Endothelial cell of umbilical vein (primary cell): Measurements from ENCODE around the gene FOXP1. TPM values are rescaled to one million over a fixed set of nuclear protein-coding genes. Genes with fewer than 3 reads are reported as not detected.
A peak's percentile ranks its signal among the peaks of the same experiment; 100 is the strongest.

Experiments
- BruUV-seq: library from RNA; stranded (reverse); fragments of 400-500 nt; replicated peaks from 2 replicates; lab custom pipeline; 2021; lab: Mats Ljungman, UMichigan
- CTCF ChIA-PET: fragments of 300-600, 350-600 bp; sonication (Branson Sonifier 250); formaldehyde crosslinking; loops from one replicate; lab custom pipeline; 2021; ENCODE audit warnings: antibody characterized with exemption, inconsistent platforms; lab: Charles Lee
- POLR2A ChIA-PET: fragments of 300-600, 350-600 bp; sonication (Branson Sonifier 250); formaldehyde crosslinking; loops from one replicate; lab custom pipeline; 2021; ENCODE audit warnings: antibody characterized with exemption, inconsistent platforms; lab: Charles Lee
- DNase-seq: peaks from one replicate; pipeline ENCODE4 v3.0.0-alpha.2; 2011; ENCODE audit warnings: low read depth, low spot score
- FAIRE-seq: peaks from 2 replicates; lab custom pipeline; 2011; peaks lifted over from hg19 to GRCh38; lab: Jason Lieb, UNC
- H2AFZ ChIP-seq: 2 replicates; pipeline ENCODE4 v1.6.0; 2012; ENCODE audit warnings: low read depth, low read length, control low read depth, inconsistent platforms
- H3K27ac ChIP-seq: 2 replicates; pipeline ENCODE4 v1.5.1; 2011; ENCODE audit warnings: low read depth, mild to moderate bottlenecking, control low read depth, low read length, moderate library complexity; ENCODE audit not compliant: insufficient read depth
- H3K27me3 ChIP-seq, 2 experiments: 2 replicates each; pipeline versions ENCODE4 v1.6.0 to v1.6.1; 2011; ENCODE audit warnings: low read length in 2 of 2, mixed read lengths in 1 of 2; ENCODE audit not compliant: control insufficient read depth in 2 of 2, insufficient read depth in 2 of 2
- H3K36me3 ChIP-seq, 2 experiments: 2 replicates in 1 of 2; 3 replicates in 1 of 2; pipeline ENCODE4 v1.5.1; 2011; ENCODE audit warnings: low read length in 2 of 2, mild to moderate bottlenecking in 1 of 2, moderate library complexity in 1 of 2; ENCODE audit not compliant: control insufficient read depth in 2 of 2, insufficient read depth in 2 of 2; ENCODE audit errors: extremely low read depth in 1 of 2
- H3K4me1 ChIP-seq: 3 replicates; pipeline ENCODE4 v1.5.1; 2011; ENCODE audit warnings: mild to moderate bottlenecking, low read length; ENCODE audit not compliant: control insufficient read depth, insufficient read depth; ENCODE audit errors: extremely low read depth
- H3K4me2 ChIP-seq: 2 replicates; pipeline ENCODE4 v1.6.1; 2011; ENCODE audit warnings: low read length, control low read depth, mixed read lengths; ENCODE audit not compliant: insufficient read depth
- H3K4me3 ChIP-seq, 3 experiments: fragments of 200-600 bp in 1 of 3; sonication (generic), shearing (Covaris generic) in 1 of 3; replicated peaks in 1 of 3; 2 replicates each; pipeline ENCODE4 v1.5.1; 2011 to 2016; ENCODE audit warnings: control low read depth in 3 of 3, low read length in 3 of 3, mild to moderate bottlenecking in 2 of 3, inconsistent platforms in 1 of 3, low read depth in 1 of 3, moderate library complexity in 1 of 3; ENCODE audit not compliant: insufficient read depth in 1 of 3
- H3K79me2 ChIP-seq: 2 replicates; pipeline ENCODE4 v1.6.0; 2012; ENCODE audit warnings: low read length, inconsistent platforms; ENCODE audit not compliant: control insufficient read depth, insufficient read depth
- H3K9ac ChIP-seq: replicated peaks from 2 replicates; pipeline ENCODE3; 2011; ENCODE audit warnings: low read length, control low read depth; ENCODE audit not compliant: insufficient read depth; ENCODE audit errors: extremely low read depth
- H3K9me1 ChIP-seq: replicated peaks from 3 replicates; pipeline ENCODE4 v1.6.0; 2011; ENCODE audit warnings: mild to moderate bottlenecking, low read length; ENCODE audit not compliant: control insufficient read depth, insufficient read depth; ENCODE audit errors: extremely low read depth
- H3K9me3 ChIP-seq: replicated peaks from 2 replicates; pipeline ENCODE4 v1.5.1; 2012; ENCODE audit warnings: low read length, inconsistent platforms; ENCODE audit not compliant: control insufficient read depth, insufficient read depth
- H4K20me1 ChIP-seq: replicated peaks from 2 replicates; pipeline ENCODE3; 2011; ENCODE audit warnings: mild to moderate bottlenecking, low read length; ENCODE audit not compliant: control insufficient read depth, insufficient read depth; ENCODE audit errors: extremely low read depth
- EZH2 ChIP-seq: IDR thresholded peaks from 2 replicates; pipeline ENCODE4 v1.6.1; 2012; ENCODE audit warnings: borderline replicate concordance, low read depth, mild to moderate bottlenecking, moderate library complexity, low read length, inconsistent platforms; ENCODE audit not compliant: severe bottlenecking
- FOS ChIP-seq: IDR thresholded peaks from 2 replicates; pipeline ENCODE4 v1.6.1; 2011; ENCODE audit warnings: mild to moderate bottlenecking, low read length, moderate library complexity, borderline replicate concordance; ENCODE audit not compliant: insufficient read depth
- GATA2 ChIP-seq: IDR thresholded peaks from 2 replicates; pipeline ENCODE4 v1.7.0; 2011; ENCODE audit warnings: low read depth, mild to moderate bottlenecking, moderate library complexity, mixed read lengths, low read length; ENCODE audit not compliant: insufficient read length, insufficient read depth
- JUN ChIP-seq: IDR thresholded peaks from 2 replicates; pipeline ENCODE4 v1.6.1; 2011; ENCODE audit warnings: borderline replicate concordance, low read depth; ENCODE audit not compliant: insufficient read length, insufficient read depth
- MYC ChIP-seq: IDR thresholded peaks from one replicate; pipeline ENCODE4 v1.6.1; 2011; ENCODE audit warnings: mild to moderate bottlenecking, low read depth, low read length
- POLR2A ChIP-seq: IDR thresholded peaks from 2 replicates; pipeline ENCODE4 v1.6.1; 2012; ENCODE audit warnings: low read depth, mild to moderate bottlenecking, control low read depth, low read length
- POLR2AphosphoS5 ChIP-seq: IDR thresholded peaks from 2 replicates; pipeline ENCODE4 v1.6.1; 2012; ENCODE audit warnings: low read depth, mild to moderate bottlenecking, control low read depth, low read length, moderate library complexity; ENCODE audit not compliant: insufficient read depth
- dilution Hi-C: fragments of 300-500 bp; cut with MboI; formaldehyde crosslinking; loops from one replicate; pipeline ENCODE4 v1.15.0; 2019; ENCODE audit warnings: low sequenced_read_pairs; ENCODE audit not compliant: extremely low pct_ligation_motif_present
- intact Hi-C: fragments of 100-400 bp; cut with micrococcal nuclease; formaldehyde crosslinking; loops from one replicate; pipeline ENCODE4 v1.10.0; 2022
- polyA plus RNA-seq, 4 experiments: library from polyadenylated mRNA; depleted of rRNA in 3 of 4; stranded (reverse) in 3 of 4; unstranded in 1 of 4; fragments of >200 nt; gene quantifications; 2 replicates each; pipeline versions ENCODE4 v1.2.1 to v1.2.3, GENCODE V29; 2011 to 2012; ENCODE audit warnings: missing spikeins in 1 of 4
- total RNA-seq: library from RNA; stranded (reverse); gene quantifications from 2 replicates; pipeline ENCODE4 v1.2.3, GENCODE V29; 2021
- TF ChIP-seq, protein P1 (sequence below): IDR thresholded peaks from 2 replicates; pipeline ENCODE4 v1.6.1; 2011; ENCODE audit not compliant: insufficient read depth, insufficient read length
- TF ChIP-seq, protein P2 (sequence below), 2 donors: IDR thresholded peaks; 1 replicate in 1 of 2; 2 replicates in 1 of 2; pipeline ENCODE4 v1.5.1; 2011; ENCODE audit warnings: low read length in 2 of 2, mild to moderate bottlenecking in 2 of 2, moderate library complexity in 2 of 2, control low read depth in 1 of 2, inconsistent platforms in 1 of 2, low read depth in 1 of 2; ENCODE audit not compliant: insufficient read depth in 1 of 2; ENCODE audit errors: extremely low read depth in 1 of 2

The FOXP1 gene
- total and polyA plus RNA-seq, 2 donors (not counting 3 experiments of a cell fraction or from before 2014, with no cell fraction given) = 41.0 to 107 TPM

DNA sequence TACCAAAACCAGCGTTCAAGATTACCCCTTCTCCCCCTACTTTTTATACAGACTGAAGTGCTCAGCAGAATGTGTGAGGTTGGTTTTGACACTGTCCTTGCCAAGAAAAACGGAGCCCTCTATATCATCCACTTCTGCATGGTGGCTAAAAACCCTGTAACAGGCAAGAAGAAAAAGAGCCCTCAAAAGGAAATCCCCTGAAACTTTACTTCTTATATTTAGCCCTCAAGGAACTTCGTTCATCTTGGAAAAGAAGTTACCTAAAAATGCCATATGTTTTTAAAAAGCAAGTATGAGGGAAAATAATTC is 473.6 kb downstream of the FOXP1 start:
- H4K20me1 ChIP-seq = no peaks in the 10 kb centered on the region
- TSS peak; percentile 89 for BruUV-seq
- no peak for DNase-seq
- H3K4me3 ChIP-seq = no peak overlapping the region
- no peaks in the 10 kb centered on the region for H3K9me3 ChIP-seq
- ChIA-PET CTCF (interaction anchor here (1.0 to 1.6 kb wide), 3 partner anchors 19 to 559 kb away, joined by 4 to 7 read pairs (median 4); no protein-coding TSS in a partner anchor), POLR2A (interaction anchor here (1.0 to 1.2 kb wide), 2 partner anchors 8 to 19 kb away, joined by 3 read pairs; no protein-coding TSS in a partner anchor)
- no peak overlapping the region for H2AFZ ChIP-seq
- H3K27ac ChIP-seq = peak overlapping the region; percentile 97
- peak overlapping the region; percentile 94 for H3K9ac ChIP-seq
- TF ChIP-seq POLR2AphosphoS5 = no peak
- no peak for TF ChIP-seq JUN
- no peak for TF ChIP-seq FOS
- TF ChIP-seq GATA2 = no peak
- TF ChIP-seq, protein P1, sequence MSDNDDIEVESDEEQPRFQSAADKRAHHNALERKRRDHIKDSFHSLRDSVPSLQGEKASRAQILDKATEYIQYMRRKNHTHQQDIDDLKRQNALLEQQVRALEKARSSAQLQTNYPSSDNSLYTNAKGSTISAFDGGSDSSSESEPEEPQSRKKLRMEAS = no peak
- no peak for TF ChIP-seq EZH2
- TF ChIP-seq, protein P2, sequence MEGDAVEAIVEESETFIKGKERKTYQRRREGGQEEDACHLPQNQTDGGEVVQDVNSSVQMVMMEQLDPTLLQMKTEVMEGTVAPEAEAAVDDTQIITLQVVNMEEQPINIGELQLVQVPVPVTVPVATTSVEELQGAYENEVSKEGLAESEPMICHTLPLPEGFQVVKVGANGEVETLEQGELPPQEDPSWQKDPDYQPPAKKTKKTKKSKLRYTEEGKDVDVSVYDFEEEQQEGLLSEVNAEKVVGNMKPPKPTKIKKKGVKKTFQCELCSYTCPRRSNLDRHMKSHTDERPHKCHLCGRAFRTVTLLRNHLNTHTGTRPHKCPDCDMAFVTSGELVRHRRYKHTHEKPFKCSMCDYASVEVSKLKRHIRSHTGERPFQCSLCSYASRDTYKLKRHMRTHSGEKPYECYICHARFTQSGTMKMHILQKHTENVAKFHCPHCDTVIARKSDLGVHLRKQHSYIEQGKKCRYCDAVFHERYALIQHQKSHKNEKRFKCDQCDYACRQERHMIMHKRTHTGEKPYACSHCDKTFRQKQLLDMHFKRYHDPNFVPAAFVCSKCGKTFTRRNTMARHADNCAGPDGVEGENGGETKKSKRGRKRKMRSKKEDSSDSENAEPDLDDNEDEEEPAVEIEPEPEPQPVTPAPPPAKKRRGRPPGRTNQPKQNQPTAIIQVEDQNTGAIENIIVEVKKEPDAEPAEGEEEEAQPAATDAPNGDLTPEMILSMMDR (IDR thresholded peaks at IDR 0.05; ENCODE audit: extremely low read depth in 1 of 2, insufficient read depth in 1 of 2, low read depth in 1 of 2, low read length in 2 of 2) = no peak
- TF ChIP-seq POLR2A = no peak
- no peak for TF ChIP-seq MYC
- peak overlapping the region; percentile 92 for H3K4me2 ChIP-seq
- H3K79me2 ChIP-seq = peaks cover 6% of the 10 kb centered on the region
- H3K27me3 ChIP-seq = no peaks in the 10 kb centered on the region
- dilution Hi-C loops (no loop called here), intact Hi-C loops (loop anchor here (1.0 to 10.0 kb wide), 5 partner anchors 9 to 285 kb away; no protein-coding TSS in a partner anchor)
- H3K4me1 ChIP-seq = peaks cover 59% of the 10 kb centered on the region
- FAIRE-seq = no peak
- no peaks in the 10 kb centered on the region for H3K9me1 ChIP-seq
- peaks cover 0 to 3% of the 10 kb centered on the region in 2 experiments for H3K36me3 ChIP-seq
